Activated CD4-positive, alpha-beta memory T cell treated with anti-CD3 and anti-CD28 coated beads, Interleukin-2, amount 10 ng/mL, durations not matched to agents 7 days and 5 days (primary cell): ENCODE data around the gene RTN4. TPM values are rescaled to one million over a fixed set of nuclear protein-coding genes. Genes with fewer than 3 reads are reported as not detected.
A peak's percentile ranks its signal among the peaks of the same experiment; 100 is the strongest.
"Not testable (repeated sequence)": the region's sequence is repeated elsewhere in the genome, so short reads cannot be mapped to it uniquely, and the experiment has no call there.

ENCODE experiments used
- CTCF ChIA-PET: fragments of 350-600 bp; sonication (Branson Sonifier 250); formaldehyde crosslinking; loops from one replicate; lab custom pipeline; 2021; ENCODE audit warnings: antibody characterized with exemption, inconsistent platforms; lab: Charles Lee
- POLR2A ChIA-PET: fragments of 350-600 bp; sonication (Branson Sonifier 250); formaldehyde crosslinking; loops from one replicate; lab custom pipeline; 2021; ENCODE audit warnings: antibody characterized with exemption; lab: Charles Lee
- DNase-seq: peaks from one replicate; pipeline ENCODE4 v3.0.0-alpha.2; 2020
- H3K27ac Mint-ChIP-seq: one replicate; pipeline ENCODE4 v1.8.0; 2021; ENCODE audit warnings: mild to moderate bottlenecking, mixed read lengths
- H3K27me3 Mint-ChIP-seq: one replicate; pipeline ENCODE4 v1.8.0; 2021; ENCODE audit warnings: mixed read lengths
- H3K36me3 Mint-ChIP-seq: one replicate; pipeline ENCODE4 v1.8.0; 2021; ENCODE audit warnings: low read depth, mixed read lengths
- H3K4me1 Mint-ChIP-seq: one replicate; pipeline ENCODE4 v1.8.0; 2021; ENCODE audit warnings: mixed read lengths
- H3K4me3 Mint-ChIP-seq: one replicate; pipeline ENCODE4 v1.8.0; 2021; ENCODE audit warnings: mild to moderate bottlenecking, mixed read lengths
- H3K9me3 Mint-ChIP-seq: one replicate; pipeline ENCODE4 v1.8.0; 2021; ENCODE audit warnings: mixed read lengths
- total RNA-seq, 2 experiments: library from RNA; stranded (reverse); gene quantifications; one replicate each; pipeline ENCODE4 v1.2.3, GENCODE V29; 2021

The RTN4 gene, protein sequence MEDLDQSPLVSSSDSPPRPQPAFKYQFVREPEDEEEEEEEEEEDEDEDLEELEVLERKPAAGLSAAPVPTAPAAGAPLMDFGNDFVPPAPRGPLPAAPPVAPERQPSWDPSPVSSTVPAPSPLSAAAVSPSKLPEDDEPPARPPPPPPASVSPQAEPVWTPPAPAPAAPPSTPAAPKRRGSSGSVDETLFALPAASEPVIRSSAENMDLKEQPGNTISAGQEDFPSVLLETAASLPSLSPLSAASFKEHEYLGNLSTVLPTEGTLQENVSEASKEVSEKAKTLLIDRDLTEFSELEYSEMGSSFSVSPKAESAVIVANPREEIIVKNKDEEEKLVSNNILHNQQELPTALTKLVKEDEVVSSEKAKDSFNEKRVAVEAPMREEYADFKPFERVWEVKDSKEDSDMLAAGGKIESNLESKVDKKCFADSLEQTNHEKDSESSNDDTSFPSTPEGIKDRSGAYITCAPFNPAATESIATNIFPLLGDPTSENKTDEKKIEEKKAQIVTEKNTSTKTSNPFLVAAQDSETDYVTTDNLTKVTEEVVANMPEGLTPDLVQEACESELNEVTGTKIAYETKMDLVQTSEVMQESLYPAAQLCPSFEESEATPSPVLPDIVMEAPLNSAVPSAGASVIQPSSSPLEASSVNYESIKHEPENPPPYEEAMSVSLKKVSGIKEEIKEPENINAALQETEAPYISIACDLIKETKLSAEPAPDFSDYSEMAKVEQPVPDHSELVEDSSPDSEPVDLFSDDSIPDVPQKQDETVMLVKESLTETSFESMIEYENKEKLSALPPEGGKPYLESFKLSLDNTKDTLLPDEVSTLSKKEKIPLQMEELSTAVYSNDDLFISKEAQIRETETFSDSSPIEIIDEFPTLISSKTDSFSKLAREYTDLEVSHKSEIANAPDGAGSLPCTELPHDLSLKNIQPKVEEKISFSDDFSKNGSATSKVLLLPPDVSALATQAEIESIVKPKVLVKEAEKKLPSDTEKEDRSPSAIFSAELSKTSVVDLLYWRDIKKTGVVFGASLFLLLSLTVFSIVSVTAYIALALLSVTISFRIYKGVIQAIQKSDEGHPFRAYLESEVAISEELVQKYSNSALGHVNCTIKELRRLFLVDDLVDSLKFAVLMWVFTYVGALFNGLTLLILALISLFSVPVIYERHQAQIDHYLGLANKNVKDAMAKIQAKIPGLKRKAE
- total RNA-seq, result 10 to 100 TPM; 90.1 to 92.4 TPM

DNA sequence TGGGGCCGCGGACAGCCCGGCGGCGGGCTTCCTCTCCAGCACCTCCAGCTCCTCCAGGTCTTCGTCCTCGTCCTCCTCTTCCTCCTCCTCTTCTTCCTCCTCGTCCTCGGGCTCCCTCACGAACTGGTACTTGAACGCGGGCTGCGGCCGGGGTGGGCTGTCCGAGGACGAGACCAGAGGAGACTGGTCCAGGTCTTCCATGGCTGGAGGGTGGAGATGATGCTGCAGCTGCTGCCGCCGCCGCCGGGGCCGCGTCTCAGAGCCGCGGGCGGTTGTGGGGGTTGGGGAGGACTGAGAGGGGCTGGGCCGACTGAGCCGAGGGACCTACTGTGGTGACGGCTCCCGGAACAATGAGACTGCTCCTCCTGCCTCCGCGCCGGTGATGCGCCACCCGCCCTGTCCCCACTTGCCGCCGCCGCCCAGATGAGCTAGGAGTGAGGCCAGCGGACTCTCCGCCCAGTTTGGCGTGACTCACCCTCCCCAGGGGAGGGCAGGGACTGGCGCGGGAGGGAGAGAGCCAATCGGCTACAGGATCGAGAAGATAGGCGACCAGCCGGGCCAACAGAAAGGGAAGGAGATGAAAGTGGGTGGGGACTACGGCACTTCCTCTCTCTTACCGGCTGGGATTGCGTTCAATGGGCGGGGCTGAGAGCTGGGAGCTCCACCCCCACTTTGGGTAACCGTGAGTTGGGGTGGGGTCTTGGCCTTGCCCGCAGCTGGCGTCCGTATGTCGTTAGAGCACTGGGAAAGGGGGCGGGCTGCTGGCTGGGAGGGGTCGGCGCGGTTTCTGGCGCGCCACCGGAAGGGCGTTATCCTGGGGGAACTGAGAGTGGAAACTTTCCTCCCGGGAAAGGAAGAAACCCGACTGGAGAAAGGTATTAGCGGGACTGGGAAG, at the start of gene RTN4:
Gene RTN4, minus strand, starts transcription at position 352 of the 895 bp plus-strand sequence. Its CDS starts 151 bp downstream, at position 201.
- H3K4me1 Mint-ChIP-seq, result peaks cover 59% of the 10 kb centered on the region

DNA sequence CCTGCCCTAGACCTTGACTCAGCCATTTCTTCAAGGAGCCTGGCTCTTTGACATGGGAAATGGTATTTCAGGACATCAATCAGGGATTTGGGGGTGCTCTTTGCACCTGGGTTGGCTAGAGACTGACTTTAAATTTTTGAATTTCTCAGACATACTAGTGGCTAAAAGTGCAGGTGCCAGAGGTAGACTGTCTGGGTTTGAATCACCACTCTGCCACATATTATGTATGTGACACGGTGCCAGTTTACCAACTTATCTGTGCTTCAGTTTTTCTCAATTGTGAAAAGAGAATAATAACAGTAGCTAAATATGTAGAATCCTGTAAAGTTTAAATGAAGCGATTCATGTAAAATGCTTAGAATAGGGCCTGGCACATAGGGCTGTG, 49.2 kb upstream of the RTN4 start:
- no peaks in the 10 kb centered on the region for H3K36me3 Mint-ChIP-seq
- no peak overlapping the region for H3K27ac Mint-ChIP-seq
- H3K4me1 Mint-ChIP-seq, result peaks cover 13% of the 10 kb centered on the region
- CTCF ChIA-PET, result no interaction called here
- DNase-seq, result no peak
- no peak overlapping the region for H3K4me3 Mint-ChIP-seq
- H3K27me3 Mint-ChIP-seq, result no peaks in the 10 kb centered on the region
- no peaks in the 10 kb centered on the region for H3K9me3 Mint-ChIP-seq
- POLR2A ChIA-PET, result no interaction called here

More for the DNA sequence above, at the start of gene RTN4:
- H3K27ac Mint-ChIP-seq, result peak within 1 kb of the TSS; percentile 99
- H3K27me3 Mint-ChIP-seq, result no peaks in the 10 kb centered on the region
- DNase-seq, result peak; percentile 99
- H3K4me3 Mint-ChIP-seq, result peak within 1 kb of the TSS; percentile 100
- H3K9me3 Mint-ChIP-seq, result no peaks in the 10 kb centered on the region
- POLR2A ChIA-PET, result interaction anchor here (0.6 to 4.4 kb wide), 34 partner anchors 9 to 566 kb away, joined by 3 to 40 read pairs (median 4); partner anchors contain the start of genes CLHC1, EML6 and RPS27A
- peaks cover 10% of the 10 kb centered on the region for H3K36me3 Mint-ChIP-seq
- CTCF ChIA-PET, result interaction anchor here (0.7 to 4.4 kb wide), 22 partner anchors 10 to 491 kb away, joined by 3 to 21 read pairs (median 4); partner anchors contain the start of gene CFAP36

DNA sequence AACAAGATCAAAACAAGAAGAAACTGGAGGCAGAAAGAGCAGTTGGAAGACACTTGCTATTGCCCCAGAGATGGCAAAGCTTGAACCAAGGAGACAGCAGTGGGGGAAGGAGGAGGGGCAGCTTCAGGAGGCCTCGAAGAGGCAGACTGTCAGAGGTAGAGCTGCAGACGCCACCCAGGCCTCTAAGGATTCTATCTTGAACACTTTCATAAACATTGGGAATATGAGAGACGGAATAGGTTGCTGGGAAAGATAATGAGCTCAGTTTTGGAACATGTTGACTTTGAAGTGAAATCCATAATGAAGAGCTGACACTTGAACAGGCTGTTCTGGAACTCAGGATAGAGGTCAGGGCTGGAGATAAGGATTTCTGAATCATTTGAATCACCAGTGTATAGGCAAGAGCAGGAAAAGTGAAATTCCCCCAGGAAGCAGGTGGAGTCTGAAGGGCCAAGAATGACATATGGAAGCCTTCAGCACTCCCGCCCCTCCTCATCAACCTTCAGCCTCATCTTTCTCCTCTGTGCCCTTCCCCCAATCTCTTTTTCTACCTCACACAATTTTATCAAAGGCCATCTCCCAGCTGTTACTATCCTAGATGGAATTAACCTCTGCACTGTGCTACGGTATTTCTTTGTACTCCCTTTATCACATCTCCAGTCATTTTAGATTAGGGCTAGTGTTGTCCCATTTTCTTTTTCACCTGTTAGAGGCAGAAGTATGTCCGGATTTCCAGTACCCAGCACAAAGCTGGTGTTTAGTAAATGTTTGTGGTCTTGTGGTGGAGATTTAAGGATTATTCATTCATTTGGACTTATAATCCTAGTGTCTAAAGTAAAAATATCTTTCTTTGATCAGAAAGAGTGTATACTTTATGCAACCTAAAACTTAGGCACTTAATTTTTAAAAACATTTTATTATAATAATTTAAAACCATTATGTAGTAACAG, 47.5 kb upstream of the RTN4 start:
- DNase-seq, result no peak
- H3K27me3 Mint-ChIP-seq, result no peaks in the 10 kb centered on the region
- no peak overlapping the region for H3K27ac Mint-ChIP-seq
- H3K4me1 Mint-ChIP-seq, result peaks cover 15% of the 10 kb centered on the region
- H3K9me3 Mint-ChIP-seq, result no peaks in the 10 kb centered on the region
- H3K36me3 Mint-ChIP-seq, result no peaks in the 10 kb centered on the region
- ChIA-PET POLR2A (interaction anchor here (0.6 kb wide), 1 partner anchor 35 kb away, joined by 4 read pairs; no protein-coding TSS in a partner anchor), CTCF (no interaction called here)
- H3K4me3 Mint-ChIP-seq, result no peak overlapping the region

DNA sequence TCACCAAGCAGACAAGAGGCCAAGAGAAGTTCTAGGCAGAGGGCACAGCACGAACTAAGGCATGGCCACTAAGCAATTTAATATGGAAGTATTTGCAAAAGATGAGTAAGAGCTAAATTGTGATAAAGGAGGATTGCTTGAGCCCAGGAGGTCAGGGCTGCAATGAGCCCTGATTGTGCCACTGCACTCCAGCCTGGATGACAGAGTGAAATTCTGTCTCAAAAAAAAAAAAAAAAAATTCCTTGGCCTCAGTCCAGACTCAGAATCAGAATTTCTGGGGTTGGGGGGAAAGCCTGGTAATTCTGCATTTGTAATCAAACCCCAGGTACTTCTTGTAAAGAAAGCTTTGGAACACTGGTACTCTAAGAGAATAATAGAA, 46.8 kb upstream of the RTN4 start:
- no peaks in the 10 kb centered on the region for H3K36me3 Mint-ChIP-seq
- CTCF ChIA-PET, result no interaction called here
- no peak for DNase-seq
- no peak overlapping the region for H3K4me3 Mint-ChIP-seq
- no peaks in the 10 kb centered on the region for H3K27me3 Mint-ChIP-seq
- no peak overlapping the region for H3K27ac Mint-ChIP-seq
- POLR2A ChIA-PET, result interaction anchor here (0.6 kb wide), 1 partner anchor 34 kb away, joined by 4 read pairs; no protein-coding TSS in a partner anchor
- peaks cover 20% of the 10 kb centered on the region for H3K4me1 Mint-ChIP-seq
- no peaks in the 10 kb centered on the region for H3K9me3 Mint-ChIP-seq

DNA sequence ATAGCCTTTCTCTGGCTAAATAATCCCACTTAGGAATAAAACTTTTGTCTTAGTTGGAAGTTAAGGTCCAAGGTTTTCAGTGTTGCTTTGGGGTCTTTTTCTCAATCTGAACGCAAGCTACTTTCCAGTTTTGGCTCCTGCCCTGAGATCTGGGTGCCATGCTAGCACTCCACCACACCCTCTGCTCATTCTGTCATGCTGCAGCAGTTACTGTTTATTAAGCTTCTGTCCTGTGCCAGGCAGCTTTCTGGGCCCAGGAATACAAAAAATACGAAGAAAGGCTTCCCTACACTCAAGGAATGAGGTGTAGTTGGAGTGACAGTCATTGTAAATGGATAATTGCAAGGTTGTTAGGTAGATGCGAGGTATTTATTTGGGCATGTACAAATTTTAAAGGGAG, 46.3 kb upstream of the RTN4 start:
- ChIA-PET POLR2A (interaction anchor here (0.6 kb wide), 1 partner anchor 34 kb away, joined by 4 read pairs; no protein-coding TSS in a partner anchor), CTCF (no interaction called here)
- H3K9me3 Mint-ChIP-seq, result no peaks in the 10 kb centered on the region
- no peaks in the 10 kb centered on the region for H3K36me3 Mint-ChIP-seq
- no peak overlapping the region for H3K27ac Mint-ChIP-seq
- peaks cover 23% of the 10 kb centered on the region for H3K4me1 Mint-ChIP-seq
- H3K4me3 Mint-ChIP-seq, result no peak overlapping the region
- no peak for DNase-seq
- no peaks in the 10 kb centered on the region for H3K27me3 Mint-ChIP-seq

DNA sequence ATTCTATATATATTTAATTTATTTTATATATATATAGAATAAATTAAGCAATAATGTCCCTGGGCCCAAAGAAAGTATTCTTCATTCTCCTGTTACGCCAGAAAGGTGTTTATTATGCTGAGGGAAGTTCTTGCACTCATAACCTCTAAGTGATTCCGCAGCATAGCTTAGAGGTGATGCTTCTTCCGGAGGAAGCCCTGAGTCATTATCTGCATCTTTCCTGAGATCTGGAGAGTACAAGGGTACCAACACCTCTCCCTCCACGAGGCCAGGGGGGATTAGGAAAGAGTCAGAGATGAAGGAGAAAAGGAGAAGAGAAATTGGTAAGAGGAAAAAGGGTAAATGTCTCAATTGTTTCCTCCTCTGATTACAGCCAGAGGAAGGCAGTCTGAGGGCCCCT, 43.1 kb upstream of the RTN4 start:
- Mint-ChIP-seq H3K27ac (no peak overlapping the region), H3K36me3 (no peaks in the 10 kb centered on the region), H3K4me1 (peaks cover 10% of the 10 kb centered on the region), H3K9me3 (no peaks in the 10 kb centered on the region), H3K27me3 (no peaks in the 10 kb centered on the region), H3K4me3 (no peak overlapping the region)
- ChIA-PET CTCF (no interaction called here), POLR2A (no interaction called here)
- no peak for DNase-seq

DNA sequence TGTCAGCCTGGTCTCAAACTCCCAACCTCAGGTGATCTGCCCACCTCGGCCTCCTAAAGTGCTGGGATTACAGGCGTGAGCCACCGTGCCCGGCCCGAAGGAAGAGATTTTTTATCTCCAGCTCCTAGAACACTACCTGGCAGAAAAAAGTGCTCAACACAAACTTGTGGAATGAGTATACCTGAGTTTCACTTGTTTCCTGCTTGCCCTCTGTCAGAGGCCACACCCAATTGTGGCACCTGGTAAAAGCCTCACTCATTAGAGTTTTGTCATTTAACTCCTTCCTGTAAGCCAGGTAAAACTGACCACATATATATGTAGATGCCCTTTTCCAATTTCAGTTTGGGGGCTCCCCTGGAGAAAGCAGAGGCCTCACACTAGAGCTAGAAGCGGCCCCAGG, 42.2 kb upstream of the RTN4 start:
- H3K9me3 Mint-ChIP-seq, result no peaks in the 10 kb centered on the region
- peaks cover 10% of the 10 kb centered on the region for H3K4me1 Mint-ChIP-seq
- no peak overlapping the region for H3K27ac Mint-ChIP-seq
- CTCF ChIA-PET, result no interaction called here
- POLR2A ChIA-PET, result no interaction called here
- no peak overlapping the region for H3K4me3 Mint-ChIP-seq
- no peaks in the 10 kb centered on the region for H3K36me3 Mint-ChIP-seq
- DNase-seq, result no peak
- H3K27me3 Mint-ChIP-seq, result no peaks in the 10 kb centered on the region

DNA sequence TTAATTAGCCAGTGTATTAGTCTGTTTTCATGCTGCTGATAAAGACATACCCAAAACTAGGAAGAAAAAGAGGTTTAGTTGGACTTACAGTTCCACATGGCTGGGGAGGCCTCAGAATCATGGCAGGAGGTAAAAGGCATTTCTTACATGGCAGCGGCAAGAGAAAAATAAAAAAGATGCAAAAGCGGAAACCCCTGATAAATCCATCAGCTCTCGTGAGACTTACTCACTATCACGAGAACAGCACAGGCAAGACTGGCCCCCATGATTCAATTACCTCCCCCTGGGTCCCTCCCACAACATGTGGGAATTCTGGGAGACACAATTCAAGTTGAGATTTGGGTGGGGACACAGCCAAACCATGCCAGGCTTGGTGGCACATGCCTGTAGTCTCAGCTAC, 41.4 kb upstream of the RTN4 start:
- DNase-seq, H3K27me3 Mint-ChIP-seq, CTCF ChIA-PET, H3K4me3 Mint-ChIP-seq, POLR2A ChIA-PET, H3K9me3 Mint-ChIP-seq, H3K36me3 Mint-ChIP-seq, H3K27ac Mint-ChIP-seq: not testable (repeated sequence)
- peaks cover 10% of the 10 kb centered on the region for H3K4me1 Mint-ChIP-seq

DNA sequence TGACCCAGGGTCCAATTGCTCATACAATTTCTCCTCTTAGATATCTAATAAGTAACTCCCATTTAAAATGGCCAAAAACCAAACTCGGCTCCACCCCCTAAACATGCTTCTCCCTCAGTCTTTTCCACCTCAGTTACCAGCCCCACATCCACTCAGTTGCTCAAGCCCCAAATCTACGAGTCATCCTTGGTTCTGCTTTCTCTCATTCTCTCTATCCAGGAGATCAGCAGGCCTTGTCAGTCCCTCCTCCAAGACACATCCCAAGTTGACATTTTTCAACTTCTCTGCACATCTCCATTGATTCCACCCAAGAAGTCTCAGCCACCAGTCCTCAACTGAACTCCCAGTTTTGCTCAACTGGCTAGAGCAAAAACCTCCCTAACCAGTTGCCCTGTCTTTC, 40.5 kb upstream of the RTN4 start:
- Mint-ChIP-seq H3K27ac (no peak overlapping the region), H3K4me1 (peaks cover 10% of the 10 kb centered on the region), H3K36me3 (no peaks in the 10 kb centered on the region), H3K9me3 (no peaks in the 10 kb centered on the region), H3K27me3 (no peaks in the 10 kb centered on the region), H3K4me3 (no peak overlapping the region)
- ChIA-PET POLR2A (no interaction called here), CTCF (no interaction called here)
- DNase-seq, result no peak

DNA sequence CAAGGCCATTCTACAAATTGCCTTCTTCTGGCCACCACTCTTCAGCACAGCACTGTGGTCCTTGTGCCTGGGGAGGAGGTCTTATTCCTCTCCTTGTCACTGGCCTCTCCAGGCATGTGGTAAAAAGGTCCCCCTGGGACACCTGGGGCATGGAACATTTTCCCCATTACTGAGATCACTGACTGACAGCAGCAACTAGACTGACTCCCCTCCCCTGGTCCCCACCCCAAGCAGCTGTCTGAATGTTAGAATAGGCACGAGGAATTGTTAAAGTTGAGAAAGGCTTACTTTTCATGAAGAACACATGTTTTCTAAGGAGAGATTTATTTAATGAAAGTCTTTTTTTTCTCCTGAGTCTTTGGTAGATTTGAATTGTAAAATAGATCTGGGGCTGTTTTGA, 39.5 kb upstream of the RTN4 start:
- H3K4me1 Mint-ChIP-seq, result peaks cover 10% of the 10 kb centered on the region
- POLR2A ChIA-PET, result no interaction called here
- no peak for DNase-seq
- no peaks in the 10 kb centered on the region for H3K27me3 Mint-ChIP-seq
- H3K9me3 Mint-ChIP-seq, result no peaks in the 10 kb centered on the region
- CTCF ChIA-PET, result no interaction called here
- H3K27ac Mint-ChIP-seq, result no peak overlapping the region
- H3K36me3 Mint-ChIP-seq, result no peaks in the 10 kb centered on the region
- no peak overlapping the region for H3K4me3 Mint-ChIP-seq

DNA sequence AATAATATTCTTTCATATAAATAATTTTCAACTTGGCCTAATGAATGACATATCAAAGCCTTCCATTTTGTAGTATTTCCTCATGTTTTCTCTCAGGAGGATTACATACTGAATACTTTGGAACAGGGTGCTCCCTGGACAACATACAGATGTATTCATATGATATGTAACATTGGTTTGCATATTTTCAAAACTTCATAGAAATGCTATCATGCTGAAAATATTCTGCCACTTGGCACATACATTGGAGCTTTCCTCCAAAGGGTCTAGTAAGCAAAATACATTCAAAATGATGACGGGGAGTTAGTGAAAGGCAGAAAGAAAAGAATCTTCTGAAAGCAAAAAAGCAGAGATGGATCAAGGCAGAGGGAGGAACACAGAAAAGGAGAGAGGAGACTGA, 38.1 kb upstream of the RTN4 start:
- Mint-ChIP-seq H3K27me3 (no peaks in the 10 kb centered on the region), H3K4me1 (peaks cover 13% of the 10 kb centered on the region), H3K36me3 (no peaks in the 10 kb centered on the region), H3K4me3 (no peak overlapping the region), H3K9me3 (no peaks in the 10 kb centered on the region), H3K27ac (no peak overlapping the region)
- no peak for DNase-seq
- ChIA-PET CTCF (no interaction called here), POLR2A (no interaction called here)
